GM18870 (cell line): ENCODE data around the gene SEC61A2.
"Not testable (repeated sequence)": the region's sequence is repeated elsewhere in the genome, so short reads cannot be mapped to it uniquely, and the experiment has no call there.

Experiments
- ATAC-seq: cut with Tn5 transposase; IDR thresholded peaks from one replicate; pipeline ENCODE4 v1.9.1; 2021; ENCODE audit warnings: moderate library complexity; ENCODE audit not compliant: unreplicated experiment

SEC61A2 gene

DNA sequence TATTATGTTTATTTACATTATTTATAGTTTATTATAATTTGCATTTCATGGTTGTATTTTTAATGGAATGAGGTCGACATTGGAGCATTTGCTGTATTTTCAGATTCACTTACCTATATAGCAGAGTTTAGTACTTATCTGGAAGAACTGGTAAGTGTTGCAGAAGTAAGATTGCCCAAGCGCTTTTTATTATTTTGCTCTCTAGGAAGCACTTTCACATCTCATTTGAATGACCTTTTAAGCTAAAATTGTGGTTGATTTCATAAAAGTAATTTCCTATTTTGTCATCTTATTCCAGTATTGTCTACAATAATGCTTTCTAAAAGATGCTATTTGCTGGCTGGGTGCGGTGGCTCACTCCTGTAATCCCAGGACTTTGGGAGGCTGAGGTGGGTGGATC is 28.6 kb downstream of the SEC61A2 start:
- ATAC-seq: no peak

DNA sequence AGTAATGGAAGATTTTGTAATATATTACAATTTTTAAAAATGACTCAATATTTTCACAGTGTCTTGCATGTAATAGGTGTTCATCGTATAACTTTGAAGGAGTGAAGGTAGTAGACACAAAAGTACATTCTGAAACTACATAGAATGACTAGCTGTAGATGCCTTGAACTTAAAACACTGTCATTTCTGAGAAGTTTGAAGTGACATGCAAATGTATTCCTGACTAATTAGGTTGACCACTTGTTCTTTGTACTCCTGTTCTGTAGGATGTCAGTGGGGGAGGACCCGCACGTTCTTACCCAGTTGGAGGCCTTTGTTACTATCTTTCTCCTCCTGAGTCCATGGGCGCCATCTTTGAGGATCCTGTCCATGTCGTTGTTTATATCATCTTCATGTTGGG is 31.2 kb downstream of the SEC61A2 start:
- no peak for ATAC-seq

DNA sequence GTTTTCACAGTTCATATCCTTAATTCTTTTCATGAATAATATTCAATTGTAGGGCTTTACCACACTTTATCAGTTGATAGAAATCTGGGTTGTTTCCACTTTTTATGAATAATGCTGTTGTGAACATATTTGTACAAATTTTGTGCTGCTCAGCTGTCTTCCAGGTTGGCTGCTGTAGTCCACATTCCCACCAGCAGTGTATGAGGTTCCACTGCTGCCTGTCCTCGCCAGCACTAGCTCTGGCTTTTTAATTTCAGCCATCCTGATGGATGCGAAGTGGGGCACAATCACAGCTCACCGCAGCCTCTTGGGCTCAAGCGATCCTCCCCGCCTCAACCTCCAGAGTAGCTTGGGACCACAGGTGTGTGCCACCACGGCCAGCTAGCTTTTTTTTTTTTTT is 33.5 kb downstream of the SEC61A2 start:
- ATAC-seq: no peak

DNA sequence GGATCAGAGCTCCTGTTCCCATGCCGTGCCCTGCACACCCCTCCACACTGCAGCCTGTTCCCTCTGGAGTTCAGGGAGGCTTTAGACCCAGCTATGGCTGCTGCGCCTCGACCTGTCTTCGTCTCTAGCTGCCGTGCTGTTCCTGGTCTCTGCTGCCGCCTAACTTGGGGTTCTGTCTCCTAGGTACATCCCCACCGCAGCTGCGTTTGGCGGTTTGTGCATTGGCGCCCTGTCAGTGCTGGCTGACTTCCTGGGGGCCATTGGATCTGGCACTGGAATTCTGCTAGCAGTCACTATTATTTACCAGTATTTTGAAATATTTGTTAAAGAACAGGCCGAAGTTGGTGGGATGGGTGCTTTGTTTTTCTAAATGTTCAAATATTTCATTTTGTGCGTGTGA is 34.6 kb downstream of the SEC61A2 start:
- ATAC-seq: no peak

DNA sequence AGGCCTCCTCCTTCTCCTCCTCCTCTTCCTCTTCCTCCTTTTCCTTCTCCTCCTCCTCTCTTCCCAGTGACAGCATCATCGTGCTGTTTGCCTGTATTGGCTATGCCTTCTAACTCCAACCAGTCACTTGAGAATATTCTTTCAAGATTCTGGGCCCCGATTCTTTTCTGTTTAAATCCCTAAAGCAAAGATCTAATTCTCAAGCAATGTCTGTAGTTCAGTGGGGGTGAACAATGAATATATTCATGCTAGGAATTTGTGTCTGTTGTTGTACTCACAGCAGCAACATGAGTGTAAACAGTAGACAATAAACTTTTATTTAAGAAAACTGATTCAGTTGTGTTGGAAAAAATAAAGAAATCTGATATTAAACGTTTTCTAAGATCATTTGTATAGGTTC is 35.6 kb downstream of the SEC61A2 start:
- ATAC-seq: no peak

DNA sequence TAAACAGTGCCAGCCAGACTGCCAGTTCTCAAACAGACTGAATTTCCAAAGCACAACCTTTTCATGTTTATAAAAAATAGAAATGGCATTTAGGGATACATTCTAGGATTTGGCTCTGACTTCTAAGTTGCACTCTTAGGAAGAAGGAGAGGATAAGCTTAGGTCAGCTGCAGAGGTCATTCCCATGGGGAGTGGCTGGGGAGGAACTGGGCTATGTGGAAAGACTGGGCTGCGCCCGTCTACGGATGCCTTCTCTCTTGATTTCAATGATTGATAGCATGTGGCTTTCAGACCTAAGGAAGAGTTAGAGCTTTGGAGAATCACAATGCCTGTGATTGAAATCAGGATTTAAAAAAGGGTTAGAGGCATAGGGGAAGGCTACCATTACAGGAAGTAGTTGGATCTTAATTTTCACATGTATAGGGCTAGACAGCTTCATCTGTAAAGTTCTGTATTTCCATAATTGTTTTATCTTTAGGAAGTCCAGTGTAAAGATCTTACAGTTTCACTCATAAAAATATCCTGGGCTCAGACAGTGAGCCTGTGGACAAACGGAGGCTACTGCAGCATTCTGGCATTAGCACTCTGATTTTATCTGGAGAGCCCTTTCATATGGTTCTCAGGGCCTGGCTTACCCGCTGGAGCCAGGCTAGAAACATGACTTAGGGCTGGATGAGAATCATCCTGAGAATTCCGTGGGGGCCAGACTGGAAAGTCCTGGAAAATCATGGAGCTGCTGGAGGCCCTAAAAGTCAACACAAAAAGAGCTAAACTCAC is 36.7 kb downstream of the SEC61A2 start:
- no peak for ATAC-seq

DNA sequence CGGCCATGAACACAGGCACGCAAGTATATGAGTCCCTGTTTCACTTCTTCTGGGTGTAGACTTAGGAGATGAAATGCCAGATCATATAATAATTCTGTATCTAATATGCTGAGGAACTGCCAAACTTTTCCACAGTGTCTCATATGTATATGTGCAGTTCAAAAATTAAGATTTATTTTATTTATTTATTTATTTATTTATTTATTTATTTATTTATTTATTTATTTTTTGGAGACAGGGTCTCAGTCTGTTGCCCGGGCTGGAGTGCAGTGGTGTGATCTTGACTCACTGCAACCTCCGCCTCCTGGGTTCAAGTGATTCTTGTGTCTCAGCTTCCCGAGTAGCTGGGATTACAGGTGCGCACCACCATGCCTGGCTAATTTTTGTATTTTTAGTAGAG is 42.0 kb downstream of the SEC61A2 start:
- ATAC-seq: not testable (repeated sequence)

DNA sequence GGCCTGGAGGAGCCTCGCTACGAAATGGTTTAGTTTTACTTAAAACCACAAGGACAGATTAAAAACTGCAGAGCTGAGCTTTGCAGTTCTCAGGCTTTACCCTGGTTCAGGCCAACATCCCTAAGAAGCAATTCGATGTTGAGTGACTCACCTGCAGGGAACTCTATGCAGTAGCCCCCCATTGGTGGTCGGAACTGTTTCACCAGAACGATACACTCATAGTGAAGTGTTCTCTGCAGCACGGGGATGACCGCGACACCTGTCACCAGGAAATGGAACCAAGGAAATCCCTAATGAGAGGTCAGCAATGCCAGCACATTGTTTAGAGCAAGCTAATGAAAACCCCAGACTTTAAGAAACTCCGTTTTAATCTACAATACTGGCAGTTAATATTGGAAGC is 48.2 kb downstream of the SEC61A2 start:
- no peak for ATAC-seq

DNA sequence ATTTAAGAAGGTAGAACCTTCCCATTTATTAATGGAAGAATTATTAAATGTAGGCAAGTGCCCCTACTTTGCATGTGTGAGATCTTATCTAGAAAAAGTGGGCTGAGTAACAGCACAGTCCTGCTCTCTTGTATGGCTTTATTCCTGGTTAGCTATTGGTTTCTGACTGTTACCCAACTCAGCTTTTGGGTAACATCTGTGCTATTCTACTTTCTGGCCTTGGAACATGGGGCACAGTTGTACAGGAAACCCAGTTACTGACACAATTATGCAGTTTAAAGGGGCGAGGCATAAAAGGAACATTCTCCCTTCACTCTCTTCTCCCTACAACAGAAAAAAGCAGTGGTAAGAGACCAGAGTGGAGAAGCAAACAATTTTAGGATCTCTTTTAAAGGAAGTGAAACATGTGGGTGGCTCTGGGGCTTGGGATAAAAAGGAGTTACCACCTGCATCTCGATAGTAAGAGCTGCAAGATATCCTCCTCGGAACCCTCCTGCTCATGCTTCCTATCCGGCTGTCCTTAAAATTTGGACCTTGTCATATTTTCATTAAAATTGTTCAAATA is 50.2 kb downstream of the SEC61A2 start:
- ATAC-seq: no peak

DNA sequence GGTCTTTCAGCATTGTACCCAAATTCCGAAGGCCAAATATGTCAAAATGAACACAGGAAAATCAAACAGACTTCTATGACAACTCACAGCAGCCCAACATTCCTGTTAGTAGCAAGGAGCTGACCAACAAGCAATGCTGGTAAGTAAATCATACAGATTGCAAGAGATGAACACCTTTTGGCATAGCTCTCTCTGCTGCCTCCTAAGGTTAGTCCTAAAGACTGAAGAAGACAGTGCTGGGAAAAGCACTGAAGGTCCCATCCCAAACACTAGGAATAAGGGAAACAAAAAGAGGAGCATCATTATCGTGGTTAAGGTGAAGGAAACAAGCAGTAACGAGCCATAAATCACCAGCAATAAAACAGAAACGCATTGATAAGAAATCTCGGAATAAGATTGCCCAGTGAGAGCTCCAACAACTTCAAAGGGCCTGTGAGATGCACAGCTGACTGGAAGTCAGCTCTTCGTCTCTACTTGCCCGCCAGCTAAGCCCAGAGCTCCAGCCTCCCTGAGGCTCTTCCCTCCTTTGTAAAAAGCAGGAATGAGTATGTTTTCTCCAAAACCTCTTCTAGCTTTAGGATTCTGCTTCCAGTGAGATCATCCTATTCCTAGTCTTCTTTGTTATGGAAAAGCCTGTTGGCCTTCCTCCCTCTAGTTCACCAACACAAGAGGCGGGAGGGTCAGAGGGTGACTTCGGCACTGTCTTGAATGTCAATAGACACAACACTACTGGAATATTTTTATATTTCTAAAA is 50.9 kb downstream of the SEC61A2 start:
- ATAC-seq: no peak

DNA sequence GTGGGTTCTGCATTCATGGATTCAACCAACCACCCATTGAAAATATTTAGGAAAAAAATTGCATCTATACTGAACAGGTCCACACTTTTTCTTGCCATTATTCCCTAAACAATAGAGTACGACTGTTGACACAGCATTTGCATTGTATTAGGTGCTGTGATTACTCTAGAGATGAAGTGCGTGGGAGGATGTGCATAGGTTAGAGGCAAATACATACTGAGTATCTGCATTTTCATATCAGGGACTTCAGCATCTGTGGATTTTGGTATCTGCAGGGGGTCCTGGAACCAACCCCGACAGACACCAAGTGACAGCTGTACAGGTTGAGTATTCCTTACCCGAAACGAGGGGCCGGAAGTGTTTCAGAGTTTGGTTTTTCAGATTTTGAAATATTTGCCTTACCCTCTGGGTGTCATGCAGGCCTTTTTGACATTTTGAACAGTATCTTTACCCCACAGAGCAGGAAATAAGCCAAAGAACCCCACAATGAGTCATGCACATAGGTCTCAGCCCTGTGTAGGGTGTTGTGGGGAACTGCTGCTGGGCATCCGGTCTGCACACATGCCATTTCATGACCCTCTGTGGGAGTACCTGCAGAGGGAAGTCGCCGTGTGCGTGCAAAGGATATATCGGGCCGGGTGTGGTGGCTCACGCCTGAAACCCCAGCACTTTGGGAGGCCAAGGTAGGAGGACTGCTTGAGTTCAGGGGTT is 51.7 kb downstream of the SEC61A2 start:
- peak; percentile 52 for ATAC-seq

DNA sequence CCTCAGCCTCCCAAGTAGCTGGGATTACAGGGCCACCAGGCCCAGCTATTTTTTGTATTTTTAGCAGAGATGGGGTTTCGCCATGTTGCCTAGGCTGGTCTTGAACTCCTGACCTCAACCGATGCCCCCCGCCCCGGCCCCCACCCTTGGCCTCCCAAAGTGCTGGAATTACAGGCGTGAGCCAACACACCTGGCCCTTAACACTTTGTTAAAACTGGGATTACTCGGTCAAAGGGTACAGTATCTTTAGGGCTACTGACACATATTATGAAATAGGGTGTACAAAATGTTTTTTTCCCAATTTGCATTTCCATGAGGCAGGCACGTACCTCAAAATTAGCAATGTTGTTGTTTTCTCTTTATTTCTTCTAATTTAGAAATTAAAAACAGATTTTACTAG is 54.7 kb downstream of the SEC61A2 start:
- ATAC-seq: no peak

DNA sequence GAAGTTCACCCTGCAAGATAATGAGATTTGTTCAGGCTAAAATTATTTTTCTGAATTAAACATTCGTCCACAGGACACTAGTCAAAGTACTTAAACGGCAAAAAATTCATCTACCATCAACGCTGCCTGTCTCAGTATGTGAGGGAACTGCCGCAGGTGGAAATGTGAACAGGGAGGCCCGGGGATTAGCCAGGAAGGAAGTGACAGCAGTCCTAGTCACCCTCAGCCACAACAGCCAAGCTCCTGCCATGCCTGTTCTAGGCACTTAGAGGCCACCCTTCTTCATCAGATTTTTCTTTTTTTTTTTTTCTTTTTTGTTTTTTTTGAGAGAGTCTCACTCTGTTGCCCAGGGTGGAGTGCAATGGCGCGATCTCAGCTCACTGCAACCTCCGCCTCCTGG is 56.8 kb downstream of the SEC61A2 start:
- ATAC-seq: no peak

DNA sequence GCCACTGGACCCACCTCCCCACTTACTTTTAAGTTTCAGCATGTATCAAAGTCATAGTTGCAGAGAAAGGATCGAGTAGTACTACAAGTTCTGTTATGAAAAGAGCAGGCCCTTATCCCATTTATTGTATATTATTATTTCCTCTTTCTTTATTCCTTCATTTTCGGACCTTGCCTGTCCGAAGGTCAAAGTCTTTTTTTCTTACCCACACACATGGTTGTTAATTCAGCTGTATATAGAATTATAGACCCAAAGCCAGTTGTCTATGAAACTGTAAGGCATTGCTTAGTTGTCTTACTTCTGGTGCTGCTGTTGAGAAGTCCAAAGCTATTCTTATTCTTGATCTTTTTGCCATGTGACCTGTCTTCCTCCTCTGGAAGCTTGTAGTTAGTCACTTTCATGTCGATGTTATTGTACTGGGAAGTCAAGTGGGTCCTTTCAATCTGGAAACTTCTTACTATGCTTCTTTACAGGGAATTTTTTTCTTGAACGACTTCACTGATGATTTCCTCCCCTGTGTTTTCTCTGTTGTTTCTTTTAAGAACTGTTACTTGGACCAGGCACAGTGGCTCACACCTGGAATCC is 57.9 kb downstream of the SEC61A2 start:
- no peak for ATAC-seq

DNA sequence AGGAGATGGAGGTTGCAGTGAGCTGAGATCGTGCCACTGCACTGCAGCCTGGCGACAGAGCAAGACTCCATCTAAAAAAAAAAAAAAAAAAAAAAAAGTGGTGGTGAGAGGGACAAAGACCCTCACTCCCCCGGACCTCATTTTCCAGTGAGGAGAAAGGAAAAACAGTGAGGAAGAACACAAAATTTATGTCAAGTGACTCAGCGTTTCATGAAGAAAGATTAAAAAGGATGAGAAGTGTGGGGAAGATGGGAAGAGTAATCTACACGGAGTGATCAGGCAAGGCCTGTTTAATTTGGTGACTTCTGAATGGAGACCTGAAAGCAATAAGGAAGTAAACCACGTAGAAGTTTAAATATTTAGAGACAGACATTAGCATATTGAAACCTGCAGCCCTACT is 59.2 kb downstream of the SEC61A2 start:
- no peak for ATAC-seq

DNA sequence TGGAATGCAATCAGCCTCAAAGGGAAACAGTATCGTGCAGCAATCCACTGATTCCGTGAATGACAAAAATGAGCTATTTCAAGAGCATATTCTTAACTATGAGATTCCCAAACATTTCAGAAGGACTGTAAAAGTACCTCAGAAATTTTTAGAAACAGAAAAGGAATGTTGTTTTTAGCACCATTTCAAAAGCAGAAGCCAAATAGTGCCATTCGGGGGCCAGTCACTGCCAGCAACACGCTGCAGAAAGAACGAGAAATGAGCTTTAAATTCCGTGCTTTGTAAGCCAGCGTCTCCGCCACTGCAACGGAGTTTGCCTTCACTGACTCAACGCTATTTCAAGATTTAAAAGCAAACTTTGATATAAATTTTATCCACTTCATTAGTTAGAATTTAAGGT is 59.9 kb downstream of the SEC61A2 start:
- ATAC-seq: no peak

DNA sequence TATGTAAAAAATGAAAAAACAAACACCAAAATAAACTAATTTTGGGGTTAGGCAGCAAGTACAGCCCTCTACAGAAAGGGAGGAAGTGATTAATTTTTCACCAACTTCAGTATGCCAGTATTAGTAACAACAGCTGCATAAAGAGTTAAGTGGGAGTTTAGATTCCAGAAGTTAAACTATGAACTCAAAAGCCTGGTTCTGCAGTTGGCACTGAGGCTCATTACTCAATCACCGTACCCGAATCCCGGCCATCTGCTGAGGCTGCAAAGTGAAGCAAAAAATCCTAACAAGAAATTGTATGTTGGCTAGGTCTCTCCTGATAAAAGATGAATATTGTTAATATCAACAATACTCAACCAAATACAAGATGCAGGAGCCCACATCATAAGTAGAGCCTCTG is 62.2 kb downstream of the SEC61A2 start:
- no peak for ATAC-seq

DNA sequence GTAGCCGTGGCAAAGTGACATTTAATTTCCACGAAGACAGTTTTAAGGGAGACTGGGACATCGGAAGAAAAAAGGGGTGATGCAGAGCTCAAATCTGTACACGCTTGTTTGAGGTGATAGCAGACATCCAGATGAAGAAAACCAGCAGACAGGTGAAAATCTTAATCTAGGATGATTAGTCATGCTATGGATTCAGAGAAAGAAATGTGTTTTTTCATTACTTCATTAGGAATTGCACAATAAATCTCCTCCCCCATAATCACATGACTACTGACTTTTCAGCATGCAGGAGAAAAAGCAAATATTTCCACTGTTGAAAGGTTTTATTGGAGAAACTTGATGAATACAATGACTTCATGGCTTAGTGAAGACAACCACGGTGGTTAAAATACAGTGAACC is 63.7 kb downstream of the SEC61A2 start:
- no peak for ATAC-seq

DNA sequence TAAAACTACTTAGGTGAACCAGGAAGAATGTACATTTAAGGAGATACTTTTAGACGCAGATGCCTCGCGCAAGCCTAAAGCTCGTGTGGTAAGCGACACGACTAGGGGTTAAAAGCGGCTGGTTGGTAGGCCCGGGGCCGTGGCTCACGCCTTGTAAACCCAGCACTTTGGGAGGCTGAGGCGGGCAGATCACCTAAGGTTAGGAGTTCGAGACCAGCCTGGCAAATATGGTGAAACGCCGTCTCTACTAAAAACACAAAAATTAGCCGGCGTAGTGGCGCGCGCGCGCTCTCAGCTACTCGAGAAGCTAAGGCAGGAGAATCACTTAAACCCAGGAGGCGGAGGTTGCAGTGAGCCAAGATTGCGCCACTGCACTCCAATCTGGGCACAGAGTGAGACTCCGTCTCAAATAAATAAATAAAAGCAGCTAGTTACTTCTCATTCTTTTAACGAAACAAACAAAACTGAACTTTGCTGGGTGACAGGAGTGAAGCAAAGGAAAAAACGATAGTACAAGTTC is 65.3 kb downstream of the SEC61A2 start:
- no peak for ATAC-seq

DNA sequence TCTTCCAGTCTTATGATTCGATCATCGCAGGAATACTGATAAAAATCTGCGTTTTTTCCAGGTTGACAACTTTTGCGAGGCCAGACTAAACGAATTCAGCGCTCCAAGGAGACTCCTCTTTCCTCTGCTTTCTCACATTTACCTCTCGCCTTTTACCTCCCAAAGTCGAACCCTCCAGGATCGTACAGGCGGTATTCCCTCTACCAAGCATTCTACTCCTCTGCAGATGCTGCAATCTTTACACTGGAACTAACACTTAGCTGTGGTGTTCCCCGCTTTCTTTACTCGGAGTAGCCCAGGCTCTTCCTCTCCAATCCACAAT is 65.8 kb downstream of the SEC61A2 start:
- ATAC-seq: no peak
